Spleen (tissue), 7 donors: ENCODE measurements around the gene NLRP1.
A peak's percentile ranks its signal among the peaks of the same experiment; 100 is the strongest.

Experiments used
- CTCF ChIP-seq, 11 experiments: fragments of 200-600 bp in 7 of 11; fragments of 450-650 bp in 4 of 11; sonication (generic) in 4 of 11; IDR thresholded peaks in 8 of 11; conservative IDR thresholded peaks in 3 of 11; 1 replicate in 7 of 11; 2 replicates in 4 of 11; pipeline versions ENCODE4 v1.4.0 to v1.8.0; 2016 to 2021; ENCODE audit warnings: antibody characterized with exemption in 11 of 11, inconsistent platforms in 4 of 11, mild to moderate bottlenecking in 1 of 11
- POLR2A ChIP-seq, 3 donors: fragments of 450-650 bp; IDR thresholded peaks; one replicate each; pipeline ENCODE4 v1.5.1; 2017; ENCODE audit warnings: antibody characterized with exemption in 3 of 3, mild to moderate bottlenecking in 1 of 3
- donor health status: DM: no; HTN: no; CAD: no; lungs with moderate emphysema.
- donor health status: DM: no; HTN: no; CAD: no.
- donor health status: DM: no; HTN: no; CAD: no.

- TF ChIP-seq POLR2A (IDR thresholded peaks at IDR 0.05) (peak in 1 of 3 donors; percentile 18), CTCF (IDR thresholded peaks at IDR 0.05 in 8 of 11, conservative IDR thresholded peaks at IDR 0.05 in 3 of 11) (no peak)
Observed at GRCh38 chr17:5485270-5486205, 98.8 kb downstream of the NLRP1 start, which contains the start of gene DERL2.
